ENCODE measurements around the gene CRBN. TPM values are rescaled to one million over a fixed set of nuclear protein-coding genes. Genes with fewer than 3 reads are reported as not detected.

CRBN gene
- total and polyA plus RNA-seq, 9 of the 15 experiments (the other 6 are each of a cell fraction or from before 2014, with no cell fraction given), result 40.8 to 331 (median 57.4) TPM

- TF ChIP-seq E4F1 (CRISPR knock-in tag; IDR thresholded peaks at IDR 0.05; ENCODE audit: borderline replicate concordance), result no peak
- TF ChIP-seq CGGBP1 (CRISPR knock-in tag; IDR thresholded peaks at IDR 0.05), result no peak
- TF ChIP-seq JUN (IDR thresholded peaks at IDR 0.05; ENCODE audit: borderline replicate concordance, low read depth, low read length), result no peak
- no peak for TF ChIP-seq JUN (CRISPR knock-in tag; IDR thresholded peaks at IDR 0.05; ENCODE audit: borderline replicate concordance)
- no peak for TF ChIP-seq ZNF263 (CRISPR knock-in tag; IDR thresholded peaks at IDR 0.05; ENCODE audit: borderline replicate concordance)
- no peak for TF ChIP-seq ZMIZ1 (IDR thresholded peaks at IDR 0.05; ENCODE audit: low read depth in 2 of 2, low read length in 2 of 2)
- TF ChIP-seq NR2F6 (CRISPR knock-in tag; IDR thresholded peaks at IDR 0.05), result no peak
- TF ChIP-seq MYBL2 (IDR thresholded peaks at IDR 0.05; ENCODE audit: low read depth), result no peak
- TF ChIP-seq MYBL2 (CRISPR knock-in tag; IDR thresholded peaks at IDR 0.05; ENCODE audit: borderline replicate concordance), result no peak
- no peak for TF ChIP-seq RBBP5 (IDR thresholded peaks at IDR 0.05; ENCODE audit: borderline replicate concordance, insufficient read depth, low read length, poor library complexity, severe bottlenecking)
- no peak for TF ChIP-seq TAL1 (IDR thresholded peaks at IDR 0.05)
- peak; percentile 74; the same call in 1 of the 2 replicates for TF ChIP-seq C11orf30 (IDR thresholded peaks at IDR 0.05; ENCODE audit: low read depth)
- no peak for TF ChIP-seq ELF1 (tag; IDR thresholded peaks at IDR 0.05)
- TF ChIP-seq FOXP1 (CRISPR knock-in tag; IDR thresholded peaks at IDR 0.05), result no peak
- no peak for TF ChIP-seq HBP1 (CRISPR knock-in tag; IDR thresholded peaks at IDR 0.05)
- no peak for TF ChIP-seq SRSF3 (IDR thresholded peaks at IDR 0.05; ENCODE audit: insufficient read depth, low read length)
These were observed 16.8 kb upstream of the CRBN start (continued) for GRCh38 chr3:3196148-3196861.

Data from K562 (cell line).